ENCODE measurements around the gene HINT2.

Gene HINT2

GRCh38 chr9:35814841-35815543 lies at the start of gene HINT2:
Gene HINT2 (minus strand): TSS chr9:35815042. CDS start chr9:35814979, 63 bp downstream.
- peak; percentile 100 for DNase-seq (ENCODE audit: low spot score)

GRCh38 chr9:35863583-35863982 lies 48.7 kb upstream of the HINT2 start:
- DNase-seq (ENCODE audit: low spot score), result no peak

GRCh38 chr9:35862328-35862727 lies 47.5 kb upstream of the HINT2 start:
- no peak for DNase-seq (ENCODE audit: low spot score)

- no peak for DNase-seq (ENCODE audit: low spot score)
Observed at GRCh38 chr9:35861161-35861897, 46.5 kb upstream of the HINT2 start.

- no peak for DNase-seq (ENCODE audit: low spot score)
Observed at GRCh38 chr9:35859990-35860339, 45.1 kb upstream of the HINT2 start.

- no peak for DNase-seq (ENCODE audit: low spot score)
Observed at GRCh38 chr9:35859310-35859989, 44.6 kb upstream of the HINT2 start.

GRCh38 chr9:35858458-35858857 lies 43.6 kb upstream of the HINT2 start:
- no peak for DNase-seq (ENCODE audit: low spot score)

- no peak for DNase-seq (ENCODE audit: low spot score)
Observed at GRCh38 chr9:35856882-35857281, 42.0 kb upstream of the HINT2 start.

- no peak for DNase-seq (ENCODE audit: low spot score)
Observed at GRCh38 chr9:35856206-35856605, 41.4 kb upstream of the HINT2 start.

- no peak for DNase-seq (ENCODE audit: low spot score)
Observed at GRCh38 chr9:35854091-35854762, 39.4 kb upstream of the HINT2 start.

GRCh38 chr9:35852876-35853865 lies 38.3 kb upstream of the HINT2 start:
- no peak for DNase-seq (ENCODE audit: low spot score)

- no peak for DNase-seq (ENCODE audit: low spot score)
Observed at GRCh38 chr9:35852267-35852815, 37.5 kb upstream of the HINT2 start.

GRCh38 chr9:35847792-35848572 lies 33.1 kb upstream of the HINT2 start:
- DNase-seq (ENCODE audit: low spot score), result no peak

GRCh38 chr9:35845824-35846771 lies 31.3 kb upstream of the HINT2 start:
- DNase-seq (ENCODE audit: low spot score), result no peak

GRCh38 chr9:35844628-35845270 lies 29.9 kb upstream of the HINT2 start:
- peak; percentile 87 for DNase-seq (ENCODE audit: low spot score)

GRCh38 chr9:35842795-35843194 lies 28.0 kb upstream of the HINT2 start:
- no peak for DNase-seq (ENCODE audit: low spot score)

- no peak for DNase-seq (ENCODE audit: low spot score)
Observed at GRCh38 chr9:35842020-35842745, 27.3 kb upstream of the HINT2 start.

- DNase-seq (ENCODE audit: low spot score), result no peak
Observed at GRCh38 chr9:35841645-35841900, 26.7 kb upstream of the HINT2 start.
